ENCODE results near the gene NAA10. TPM values are rescaled to one million over a fixed set of nuclear protein-coding genes. Genes with fewer than 3 reads are reported as not detected.

The NAA10 gene
- total RNA-seq, 3 donors from 2014 or later = 52.2 to 72.3 (median 68.9) TPM

GRCh38 chrX:153937056-153937455 is 2.2 kb upstream of the NAA10 start:
- DNase-seq (no peak), ATAC-seq (no peak)
- no peak for TF ChIP-seq CTCF (IDR thresholded peaks at IDR 0.05)
- H3K36me3 ChIP-seq (ENCODE audit: low read depth) = no peaks in the 10 kb centered on the region
- H3K4me3 ChIP-seq = no peak overlapping the region
- H3K9me3 ChIP-seq = no peaks in the 10 kb centered on the region
- H3K4me1 ChIP-seq (ENCODE audit: low read depth) = no peaks in the 10 kb centered on the region
- intact Hi-C loops (cut with DNase I, micrococcal nuclease) = no loop called here

GRCh38 chrX:153935326-153935851 is 552 bp upstream of the NAA10 start:
- intact Hi-C loops (cut with DNase I, micrococcal nuclease) = no loop called here
- no peaks in the 10 kb centered on the region for H3K36me3 ChIP-seq (ENCODE audit: low read depth)
- TF ChIP-seq CTCF (IDR thresholded peaks at IDR 0.05) = no peak
- DNase-seq = no peak
- ATAC-seq = peak; percentile 9
- peak overlapping the region; percentile 40 for H3K4me3 ChIP-seq
- H3K4me1 ChIP-seq (ENCODE audit: low read depth) = no peaks in the 10 kb centered on the region
- no peaks in the 10 kb centered on the region for H3K9me3 ChIP-seq

- intact Hi-C loops (cut with DNase I, micrococcal nuclease) = no loop called here
- peaks cover 4% of the 10 kb centered on the region for H3K4me1 ChIP-seq (ENCODE audit: low read depth)
Measured at GRCh38 chrX:153934148-153934761, 582 bp downstream of the NAA10 start.

GRCh38 chrX:153933748-153934147 is 1.1 kb downstream of the NAA10 start:
- intact Hi-C loops (cut with DNase I, micrococcal nuclease) = no loop called here
- TF ChIP-seq CTCF (IDR thresholded peaks at IDR 0.05) = no peak

More at GRCh38 chrX:153934148-153934761, 582 bp downstream of the NAA10 start:
- no peaks in the 10 kb centered on the region for H3K9me3 ChIP-seq
- ATAC-seq (peak; percentile 35), DNase-seq (peak in 2 of 3 donors; percentile 41 to 61)
- H3K36me3 ChIP-seq (ENCODE audit: low read depth) = no peaks in the 10 kb centered on the region
- no peak for TF ChIP-seq CTCF (IDR thresholded peaks at IDR 0.05)
- peak overlapping the region; percentile 40 for H3K4me3 ChIP-seq

GRCh38 chrX:153932220-153932915 is 2.5 kb downstream of the NAA10 start:
- ATAC-seq (no peak), DNase-seq (no peak)
- intact Hi-C loops (cut with DNase I, micrococcal nuclease) = no loop called here
- peaks cover 10% of the 10 kb centered on the region for H3K4me1 ChIP-seq (ENCODE audit: low read depth)
- H3K4me3 ChIP-seq = no peak overlapping the region
- H3K36me3 ChIP-seq (ENCODE audit: low read depth) = no peaks in the 10 kb centered on the region
- no peaks in the 10 kb centered on the region for H3K9me3 ChIP-seq
- no peak for TF ChIP-seq CTCF (IDR thresholded peaks at IDR 0.05)

More at GRCh38 chrX:153933748-153934147, 1.1 kb downstream of the NAA10 start:
- H3K9me3 ChIP-seq = no peaks in the 10 kb centered on the region
- H3K4me3 ChIP-seq = no peak overlapping the region
- DNase-seq (no peak), ATAC-seq (no peak)
- no peaks in the 10 kb centered on the region for H3K36me3 ChIP-seq (ENCODE audit: low read depth)
- peaks cover 9% of the 10 kb centered on the region for H3K4me1 ChIP-seq (ENCODE audit: low read depth)
